ES-I3 (cell line): ENCODE results near the gene SLC25A15.
A peak's percentile ranks its signal among the peaks of the same experiment; 100 is the strongest.
"Not testable (repeated sequence)": the region's sequence is repeated elsewhere in the genome, so short reads cannot be mapped to it uniquely, and the experiment has no call there.

Source experiments
- H3K36me3 ChIP-seq: 2 replicates; pipeline ENCODE4 v1.6.1; 2013; ENCODE audit warnings: mild to moderate bottlenecking, low read length, control low read depth, moderate library complexity; ENCODE audit not compliant: insufficient read depth
- H3K4me1 ChIP-seq: 2 replicates; pipeline ENCODE4 v1.6.1; 2013; ENCODE audit warnings: mild to moderate bottlenecking, control low read depth, low read length; ENCODE audit not compliant: insufficient read depth
- H3K9ac ChIP-seq: 2 replicates; pipeline ENCODE4 v1.6.1; 2013; ENCODE audit warnings: low read depth, mild to moderate bottlenecking, low read length, moderate library complexity
- H3K9me3 ChIP-seq: 2 replicates; pipeline ENCODE4 v1.6.1; 2013; ENCODE audit warnings: mild to moderate bottlenecking, low read length, moderate library complexity; ENCODE audit not compliant: control insufficient read depth, insufficient read depth

SLC25A15 gene

DNA sequence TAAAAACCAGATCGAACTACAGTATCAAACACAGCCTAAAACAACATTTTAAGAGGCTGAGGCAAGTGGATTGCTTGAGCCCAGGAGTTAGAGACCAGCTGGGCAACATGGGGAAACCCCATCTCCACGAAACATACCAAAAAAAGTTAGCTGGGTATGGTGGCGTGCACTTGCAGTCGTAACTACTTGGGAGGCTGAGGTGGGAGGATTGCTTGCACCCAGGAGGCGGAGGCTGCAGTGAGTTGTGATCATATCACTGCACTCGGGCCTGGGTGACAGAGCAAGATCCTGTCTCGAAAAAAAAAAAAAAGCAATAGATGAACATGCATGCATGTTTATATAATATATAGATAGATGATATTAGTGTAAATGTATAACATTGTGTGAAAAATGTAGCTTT lies 13.2 kb upstream of the SLC25A15 start:
- Histone ChIP-seq H3K9me3 (no peaks in the 10 kb centered on the region), H3K9ac (no peak overlapping the region), H3K36me3 (no peaks in the 10 kb centered on the region), H3K4me1 (peaks cover 5% of the 10 kb centered on the region; the same call in 1 of the 2 replicates)

DNA sequence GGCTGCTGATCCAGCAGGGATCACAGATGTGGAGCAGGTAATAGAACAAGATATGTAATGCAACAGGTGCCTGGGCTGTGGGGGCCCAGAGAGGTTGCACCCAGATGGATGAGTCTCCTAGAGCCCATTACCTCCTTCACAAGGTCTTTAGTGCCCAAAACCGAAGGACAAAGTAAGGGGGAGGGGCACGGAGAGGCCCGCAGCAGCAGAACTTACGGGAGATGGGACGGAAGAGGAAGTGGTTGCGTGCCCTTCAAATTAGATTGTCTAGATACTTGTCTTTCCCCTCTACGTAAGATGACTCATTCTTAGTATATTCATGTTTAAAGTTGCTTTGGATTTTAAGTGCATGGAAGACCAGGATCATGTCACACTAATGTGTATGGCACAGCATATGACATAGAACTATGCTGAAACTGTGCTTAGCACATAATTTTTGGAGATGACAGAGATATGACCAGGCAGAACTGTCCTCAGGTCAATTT lies 12.7 kb upstream of the SLC25A15 start:
- peaks cover 5% of the 10 kb centered on the region; the same call in 1 of the 2 replicates for H3K4me1 ChIP-seq
- no peaks in the 10 kb centered on the region for H3K36me3 ChIP-seq
- no peak overlapping the region for H3K9ac ChIP-seq
- H3K9me3 ChIP-seq, result no peaks in the 10 kb centered on the region

DNA sequence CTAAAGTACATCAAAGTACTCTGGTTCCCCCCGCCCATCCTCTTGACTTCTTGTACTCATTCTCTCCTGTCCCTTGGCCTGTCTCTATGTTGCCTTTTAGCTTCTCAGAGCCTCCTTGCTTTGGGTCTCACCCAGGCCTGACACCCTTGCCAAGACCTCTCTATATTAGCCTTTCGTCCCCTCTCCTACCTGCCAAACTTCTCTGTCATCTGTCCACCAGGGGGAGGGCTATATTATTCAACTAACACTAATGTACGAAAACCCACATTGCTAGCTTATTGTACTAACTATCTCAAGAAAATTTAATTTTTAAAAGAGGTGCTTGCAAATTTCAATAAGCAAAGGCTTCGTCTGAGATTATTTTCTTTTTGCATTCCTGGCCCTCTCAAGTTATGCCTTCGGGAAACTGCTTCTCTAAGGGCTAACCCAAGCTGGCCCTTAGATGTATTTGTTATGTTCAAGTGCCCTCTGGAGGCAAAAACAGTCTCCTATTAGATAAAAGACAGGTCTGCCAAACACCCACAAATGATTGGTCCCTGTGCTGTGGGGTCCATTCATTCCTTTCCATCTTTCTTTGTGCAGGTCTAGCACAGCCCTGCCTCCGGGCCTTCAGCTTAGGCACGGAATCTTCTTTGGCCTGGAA lies 12.1 kb upstream of the SLC25A15 start:
- Histone ChIP-seq H3K36me3 (no peaks in the 10 kb centered on the region), H3K9me3 (no peaks in the 10 kb centered on the region), H3K4me1 (peaks cover 5% of the 10 kb centered on the region; the same call in 1 of the 2 replicates), H3K9ac (peak overlapping the region; percentile 22; the same call in 1 of the 2 replicates)

DNA sequence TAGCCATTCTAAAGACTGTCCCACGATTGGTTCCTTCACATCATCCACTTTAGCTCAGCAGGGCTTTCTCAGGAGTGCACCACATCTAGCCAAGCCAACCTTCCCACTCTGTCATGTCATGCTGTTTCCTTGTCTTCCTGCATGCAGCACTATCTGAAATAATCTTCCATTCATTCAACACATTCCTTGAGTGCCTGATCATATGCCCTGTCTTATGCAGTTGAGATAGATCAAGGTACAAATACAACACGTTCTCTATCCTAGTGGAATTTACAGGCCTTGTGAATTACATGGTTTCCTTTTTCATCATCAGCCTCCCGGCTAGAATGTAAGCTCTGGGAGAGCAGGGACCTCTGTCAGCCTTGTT lies 11.6 kb upstream of the SLC25A15 start:
- H3K9ac ChIP-seq, result no peak overlapping the region
- no peaks in the 10 kb centered on the region for H3K9me3 ChIP-seq
- H3K36me3 ChIP-seq, result no peaks in the 10 kb centered on the region
- H3K4me1 ChIP-seq, result peaks cover 5% of the 10 kb centered on the region; the same call in 1 of the 2 replicates

DNA sequence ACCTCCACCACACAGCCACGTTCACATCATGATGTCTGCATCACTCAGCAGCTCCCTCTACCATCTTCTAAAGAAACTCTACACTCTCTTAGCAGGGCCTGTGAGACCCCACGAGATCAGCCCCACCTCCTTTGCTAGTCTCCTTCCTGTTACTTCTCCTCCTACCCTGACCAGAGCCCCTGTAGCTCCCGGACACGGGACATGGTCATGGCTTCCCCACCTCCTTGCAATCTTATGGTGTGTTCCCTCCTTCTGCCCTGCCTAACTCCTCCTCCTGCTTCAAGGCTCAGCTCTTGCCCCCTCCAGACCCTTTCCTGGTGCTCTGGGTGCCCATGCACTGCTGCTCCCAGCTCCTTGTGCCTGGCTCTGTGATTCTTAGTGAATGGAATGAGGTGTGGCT lies 10.4 kb upstream of the SLC25A15 start:
- peaks cover 5% of the 10 kb centered on the region; the same call in 1 of the 2 replicates for H3K4me1 ChIP-seq
- H3K9me3 ChIP-seq, result no peaks in the 10 kb centered on the region
- no peak overlapping the region for H3K9ac ChIP-seq
- H3K36me3 ChIP-seq, result no peaks in the 10 kb centered on the region

DNA sequence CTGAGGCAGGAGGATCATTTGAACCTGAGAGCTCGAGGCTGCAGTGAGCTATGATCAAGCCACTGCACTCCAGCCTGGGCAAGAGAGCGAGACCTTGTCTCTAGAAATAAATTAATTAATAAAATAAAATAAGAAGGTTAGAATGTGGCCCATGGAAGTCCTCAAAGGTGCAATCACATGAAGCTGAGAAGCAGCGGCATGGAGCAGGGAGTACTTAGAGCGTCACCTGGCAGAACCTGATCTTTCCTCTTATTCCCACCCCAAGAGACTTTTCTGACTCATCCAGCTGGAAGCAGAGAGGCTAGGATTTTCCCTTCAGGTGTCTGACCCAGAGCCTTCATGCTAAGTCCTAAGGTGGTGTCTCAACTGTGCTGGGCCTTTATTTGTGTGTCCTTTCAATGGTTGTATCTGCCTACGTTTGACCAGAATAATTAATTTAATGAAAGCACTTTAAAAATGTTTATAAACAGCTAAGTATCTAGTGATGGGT lies 9.6 kb upstream of the SLC25A15 start:
- no peaks in the 10 kb centered on the region for H3K36me3 ChIP-seq
- H3K9ac ChIP-seq, result no peak overlapping the region
- peaks cover 5% of the 10 kb centered on the region; the same call in 1 of the 2 replicates for H3K4me1 ChIP-seq
- no peaks in the 10 kb centered on the region for H3K9me3 ChIP-seq

DNA sequence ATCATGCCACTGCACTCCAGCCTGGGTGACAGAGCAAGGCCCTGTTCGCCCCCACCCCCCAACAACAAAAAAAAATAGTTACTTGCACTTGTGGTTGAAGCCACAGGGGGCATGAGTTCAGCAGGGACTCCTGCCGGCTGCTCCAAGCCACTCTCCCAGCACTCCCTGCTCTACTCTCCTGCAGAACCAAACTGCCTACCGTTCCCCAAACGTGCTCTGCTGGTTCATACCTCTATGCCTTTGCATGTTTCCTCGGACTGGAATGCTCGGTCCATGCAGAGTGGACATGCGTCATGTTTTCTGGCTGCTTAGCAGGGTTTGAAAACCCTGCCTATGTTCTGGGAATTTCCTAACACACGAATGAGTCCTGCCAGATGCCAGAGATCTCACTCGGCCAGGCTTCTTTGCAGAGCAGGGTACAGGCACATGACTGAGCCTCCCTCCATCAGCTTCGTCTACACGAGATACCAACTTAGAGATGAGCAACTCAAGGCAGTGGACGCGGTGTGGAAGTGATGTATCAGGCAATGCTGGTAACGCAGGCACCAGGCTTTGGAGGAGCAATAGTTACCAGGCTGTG lies 8.5 kb upstream of the SLC25A15 start:
- peaks cover 5% of the 10 kb centered on the region; the same call in 1 of the 2 replicates for H3K4me1 ChIP-seq
- H3K9ac ChIP-seq, result no peak overlapping the region
- no peaks in the 10 kb centered on the region for H3K9me3 ChIP-seq

DNA sequence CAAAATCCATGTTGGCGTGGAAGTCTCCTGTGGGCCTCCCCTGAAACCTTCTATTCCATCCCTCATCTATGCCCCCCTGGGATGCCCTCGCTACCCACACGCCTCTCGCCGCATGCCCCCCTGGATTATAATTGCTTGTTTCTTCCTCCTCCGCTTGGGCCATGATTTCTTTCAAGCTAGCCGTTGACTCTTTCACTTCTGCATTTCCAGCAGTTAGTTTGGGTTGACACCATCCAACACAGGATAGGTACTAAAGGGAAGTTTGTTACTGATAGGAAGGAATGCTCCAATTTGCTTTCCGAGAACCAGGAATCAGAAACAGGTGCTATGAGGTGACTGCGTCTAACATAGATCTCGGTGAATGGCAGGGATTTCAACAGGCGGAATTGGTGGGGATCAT lies 7.7 kb upstream of the SLC25A15 start:
- Histone ChIP-seq H3K9me3 (no peaks in the 10 kb centered on the region), H3K36me3 (no peaks in the 10 kb centered on the region), H3K4me1 (peaks cover 5% of the 10 kb centered on the region; the same call in 1 of the 2 replicates), H3K9ac (no peak overlapping the region)

More for the DNA sequence above, 8.5 kb upstream of the SLC25A15 start:
- no peaks in the 10 kb centered on the region for H3K36me3 ChIP-seq

DNA sequence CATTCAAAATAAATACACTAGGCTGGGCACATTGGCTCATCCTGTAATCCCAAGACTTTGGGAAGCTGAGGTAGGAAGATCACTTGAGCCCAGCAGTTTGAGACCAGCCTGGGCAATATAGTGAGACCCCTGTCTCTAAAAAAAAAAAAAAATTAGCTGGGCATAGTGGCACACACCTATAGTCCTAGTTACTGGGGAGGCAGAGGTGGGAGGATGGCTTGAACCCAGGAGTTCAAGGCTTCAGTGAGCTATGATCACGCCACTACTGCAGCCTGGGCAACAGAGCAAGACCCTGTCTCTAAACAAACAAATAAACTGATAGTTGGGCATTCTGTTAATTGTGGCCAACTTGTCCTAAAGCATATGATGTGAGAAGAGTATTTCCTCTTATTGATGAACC lies 6.4 kb upstream of the SLC25A15 start:
- not testable (repeated sequence) for H3K4me1 ChIP-seq, H3K36me3 ChIP-seq, H3K9ac ChIP-seq, H3K9me3 ChIP-seq

DNA sequence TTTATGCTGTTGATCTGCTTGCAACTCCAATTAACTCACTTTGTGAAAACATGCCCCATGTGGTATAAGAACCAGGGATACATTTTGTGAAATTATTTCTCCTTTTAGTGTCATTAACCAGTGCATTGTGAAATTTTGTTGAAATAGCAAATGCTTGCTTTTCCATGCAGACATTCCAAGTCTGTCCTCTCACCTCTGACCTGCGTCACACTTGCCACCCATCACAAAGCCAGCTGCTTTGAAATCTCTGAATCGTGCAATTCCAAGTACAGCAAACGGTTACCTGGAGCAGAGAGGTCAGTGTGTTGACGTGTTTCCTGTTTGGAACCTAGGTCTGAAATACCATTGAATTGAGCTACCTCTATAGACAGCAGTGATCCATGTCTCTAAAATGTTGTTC lies 4.9 kb upstream of the SLC25A15 start:
- peaks cover 5% of the 10 kb centered on the region; the same call in 1 of the 2 replicates for H3K4me1 ChIP-seq
- H3K9me3 ChIP-seq, result no peaks in the 10 kb centered on the region
- no peaks in the 10 kb centered on the region for H3K36me3 ChIP-seq
- no peak overlapping the region for H3K9ac ChIP-seq

DNA sequence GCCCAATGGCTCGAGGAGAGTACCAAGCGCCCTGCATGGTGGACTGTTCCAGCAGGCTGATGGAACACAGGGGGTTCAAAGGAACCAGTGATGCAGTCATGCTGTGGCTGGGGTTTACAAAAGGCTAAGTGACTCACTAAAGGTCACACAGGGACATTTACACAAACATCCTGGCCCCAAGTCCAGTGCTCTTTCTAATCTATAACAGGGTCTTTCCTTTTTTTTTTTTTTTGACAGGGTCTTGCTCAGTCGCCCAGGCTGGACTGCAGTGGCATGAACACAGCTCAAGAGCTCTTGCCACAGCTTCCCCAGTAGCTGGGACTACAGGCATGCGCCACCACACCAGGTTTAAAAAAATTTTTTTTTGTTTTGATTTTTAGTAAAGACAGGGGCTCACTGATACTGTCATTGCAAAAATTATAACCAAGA lies 2.8 kb upstream of the SLC25A15 start:
- H3K36me3 ChIP-seq, result no peaks in the 10 kb centered on the region
- no peaks in the 10 kb centered on the region for H3K9me3 ChIP-seq
- no peak overlapping the region for H3K9ac ChIP-seq
- no peaks in the 10 kb centered on the region for H3K4me1 ChIP-seq

DNA sequence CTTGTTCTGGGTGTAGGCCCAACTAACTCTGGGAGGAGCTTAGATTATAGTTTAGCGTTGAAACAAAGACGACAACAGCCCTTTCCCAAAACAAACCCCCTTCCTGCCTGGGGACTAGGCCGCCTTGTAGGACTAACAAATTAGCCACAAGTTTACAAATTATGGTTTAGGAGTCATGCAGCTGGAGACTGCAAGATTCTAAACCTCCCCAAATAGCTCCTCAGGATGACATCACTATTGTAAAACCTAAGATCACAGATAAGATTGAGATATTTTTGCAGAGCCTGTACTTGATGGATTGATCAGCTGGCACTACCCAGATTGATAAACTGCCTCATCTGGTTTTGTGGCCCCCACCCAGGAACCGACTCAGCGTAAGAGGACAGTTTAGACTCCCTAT lies 2.3 kb upstream of the SLC25A15 start:
- H3K4me1 ChIP-seq, result no peaks in the 10 kb centered on the region
- no peaks in the 10 kb centered on the region for H3K9me3 ChIP-seq
- H3K9ac ChIP-seq, result no peak overlapping the region
- no peaks in the 10 kb centered on the region for H3K36me3 ChIP-seq

DNA sequence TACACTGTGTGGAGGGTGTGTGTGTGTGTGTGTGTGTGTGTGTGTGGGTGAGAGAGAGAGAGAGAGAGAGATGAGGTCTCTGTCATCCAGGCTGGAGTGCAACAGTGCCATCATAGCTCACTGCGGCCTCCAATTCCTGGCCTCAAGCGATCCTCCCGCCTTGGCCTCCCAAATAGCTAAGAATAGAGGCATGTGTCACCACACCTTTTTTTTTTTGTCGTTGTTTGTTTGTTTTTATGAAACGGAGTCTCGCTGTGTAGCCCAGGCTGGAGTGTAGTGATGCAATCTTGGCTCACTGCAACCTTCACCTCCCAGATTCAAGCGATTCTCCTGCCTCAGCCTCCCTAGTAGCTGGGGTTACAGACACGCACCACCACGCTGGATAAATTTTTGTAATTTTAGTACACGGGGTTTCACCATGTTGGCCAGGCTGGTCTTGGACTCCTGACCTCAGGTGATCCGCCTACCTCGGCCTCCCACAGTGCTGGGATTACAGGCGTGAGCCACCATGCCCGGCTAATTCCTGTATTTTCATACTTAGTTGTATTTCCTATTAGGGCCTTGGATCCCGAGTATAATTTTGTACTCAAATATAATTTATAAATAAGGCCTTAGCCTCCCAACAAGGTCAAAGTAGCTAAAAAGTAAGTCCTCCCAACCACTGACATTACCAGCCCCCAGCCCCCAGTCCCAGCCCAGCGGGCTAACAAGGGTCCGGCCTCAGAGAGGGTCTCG lies 704 bp upstream of the SLC25A15 start:
- not testable (repeated sequence) for H3K36me3 ChIP-seq, H3K9me3 ChIP-seq, H3K4me1 ChIP-seq
- peak overlapping the region; percentile 75 for H3K9ac ChIP-seq

DNA sequence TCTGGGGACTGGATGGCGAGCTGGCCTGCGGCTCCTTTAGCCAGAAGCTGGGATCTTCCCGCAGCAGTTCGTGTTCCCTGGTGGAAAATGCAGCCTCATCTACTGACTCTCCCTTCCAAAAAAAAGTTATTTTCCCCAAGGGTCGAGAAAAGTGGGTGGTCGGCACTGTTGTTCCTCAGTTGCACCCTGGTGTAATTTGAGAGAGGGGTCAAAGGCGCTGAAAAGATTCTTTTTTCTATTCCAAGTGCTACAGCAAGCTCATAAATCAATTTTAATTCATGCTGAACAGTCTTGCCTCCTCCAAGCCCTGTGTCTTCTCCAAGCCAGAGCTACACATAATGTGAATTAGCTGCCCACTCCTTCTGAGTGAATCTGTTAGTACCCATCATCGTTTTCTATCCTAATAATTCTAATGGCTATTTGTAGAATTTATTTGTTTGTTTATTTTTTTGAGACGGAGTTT lies 774 bp downstream of the SLC25A15 start:
- Histone ChIP-seq H3K36me3 (no peaks in the 10 kb centered on the region), H3K9me3 (no peaks in the 10 kb centered on the region), H3K9ac (peak overlapping the region; percentile 75), H3K4me1 (peaks cover under 1% of the 10 kb centered on the region; the same call in 1 of the 2 replicates)
